Spleen (tissue), 7 donors: ENCODE data around the gene PTPRA.

Experiments
- POLR2AphosphoS5 ChIP-seq, 3 donors: sonication (generic); formaldehyde crosslinking; IDR thresholded peaks; one replicate each; pipeline ENCODE4 v1.5.1; 2017; ENCODE audit warnings: antibody characterized with exemption in 3 of 3
- TF ChIP-seq, protein P1 (sequence below), 11 experiments: fragments of 200-600 bp in 7 of 11; fragments of 450-650 bp in 4 of 11; sonication (generic) in 4 of 11; IDR thresholded peaks in 8 of 11; conservative IDR thresholded peaks in 3 of 11; 1 replicate in 7 of 11; 2 replicates in 4 of 11; pipeline versions ENCODE4 v1.4.0 to v1.8.0; 2016 to 2021; ENCODE audit warnings: antibody characterized with exemption in 11 of 11, inconsistent platforms in 4 of 11, mild to moderate bottlenecking in 1 of 11
- donor health status: DM: no; HTN: no; CAD: no; lungs with moderate emphysema.
- donor health status: DM: no; HTN: no; CAD: no.
- donor health status: DM: no; HTN: no; CAD: no.

GRCh38 chr20:2871661-2872458 is 1.4 kb upstream of the PTPRA start:
- TF ChIP-seq, protein P1, sequence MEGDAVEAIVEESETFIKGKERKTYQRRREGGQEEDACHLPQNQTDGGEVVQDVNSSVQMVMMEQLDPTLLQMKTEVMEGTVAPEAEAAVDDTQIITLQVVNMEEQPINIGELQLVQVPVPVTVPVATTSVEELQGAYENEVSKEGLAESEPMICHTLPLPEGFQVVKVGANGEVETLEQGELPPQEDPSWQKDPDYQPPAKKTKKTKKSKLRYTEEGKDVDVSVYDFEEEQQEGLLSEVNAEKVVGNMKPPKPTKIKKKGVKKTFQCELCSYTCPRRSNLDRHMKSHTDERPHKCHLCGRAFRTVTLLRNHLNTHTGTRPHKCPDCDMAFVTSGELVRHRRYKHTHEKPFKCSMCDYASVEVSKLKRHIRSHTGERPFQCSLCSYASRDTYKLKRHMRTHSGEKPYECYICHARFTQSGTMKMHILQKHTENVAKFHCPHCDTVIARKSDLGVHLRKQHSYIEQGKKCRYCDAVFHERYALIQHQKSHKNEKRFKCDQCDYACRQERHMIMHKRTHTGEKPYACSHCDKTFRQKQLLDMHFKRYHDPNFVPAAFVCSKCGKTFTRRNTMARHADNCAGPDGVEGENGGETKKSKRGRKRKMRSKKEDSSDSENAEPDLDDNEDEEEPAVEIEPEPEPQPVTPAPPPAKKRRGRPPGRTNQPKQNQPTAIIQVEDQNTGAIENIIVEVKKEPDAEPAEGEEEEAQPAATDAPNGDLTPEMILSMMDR (IDR thresholded peaks at IDR 0.05 in 8 of 11, conservative IDR thresholded peaks at IDR 0.05 in 3 of 11): no peak
- no peak for TF ChIP-seq POLR2AphosphoS5 (IDR thresholded peaks at IDR 0.05)
